SU-DHL-6 (cell line): ENCODE data around the gene SMTN.

ENCODE experiments used
- H2AFZ ChIP-seq: fragments of 200-600 bp; sonication (generic); 2 replicates; pipeline ENCODE4 v1.6.1; 2014; ENCODE audit warnings: low read depth, mild to moderate bottlenecking, moderate library complexity, mixed read lengths, antibody characterized with exemption, low read length; ENCODE audit not compliant: severe bottlenecking
- H3F3A ChIP-seq: fragments of 200-600 bp; shearing (Covaris generic); 2 replicates; pipeline ENCODE4 v1.6.0; 2016; ENCODE audit warnings: antibody characterized with exemption, mild to moderate bottlenecking; ENCODE audit not compliant: insufficient read depth
- H3K27ac ChIP-seq: fragments of 200-600 bp; sonication (generic); 2 replicates; pipeline ENCODE4 v1.5.1; 2016; ENCODE audit warnings: low read depth, mild to moderate bottlenecking, low read length, moderate library complexity, mixed read lengths
- H3K27me3 ChIP-seq: fragments of 200-600 bp; sonication (generic), shearing (Covaris generic); 2 replicates; pipeline ENCODE4 v1.6.0; 2014; ENCODE audit warnings: mild to moderate bottlenecking, low read length
- H3K36me3 ChIP-seq: fragments of 200-600 bp; sonication (generic); 2 replicates; pipeline ENCODE4 v1.6.1; 2014; ENCODE audit warnings: mild to moderate bottlenecking, low read length, mixed read lengths
- H3K4me2 ChIP-seq: fragments of 300-600, 200-600 bp; shearing (Covaris generic), sonication (generic); 2 replicates; pipeline ENCODE4 v1.6.0; 2014; ENCODE audit warnings: low read length, low read depth, mild to moderate bottlenecking; ENCODE audit not compliant: poor library complexity, severe bottlenecking
- H3K4me3 ChIP-seq: fragments of 200-600 bp; sonication (generic); 2 replicates; pipeline ENCODE4 v1.5.1; 2014; ENCODE audit warnings: antibody characterized with exemption, low read length, mild to moderate bottlenecking, mixed read lengths; ENCODE audit not compliant: insufficient read depth, poor library complexity, severe bottlenecking
- H3K79me2 ChIP-seq: fragments of 200-600 bp; sonication (generic); 2 replicates; pipeline ENCODE4 v1.6.1; 2014; ENCODE audit warnings: mild to moderate bottlenecking, low read length, moderate library complexity; ENCODE audit not compliant: insufficient read depth
- H3K9ac ChIP-seq: fragments of 200-600 bp; sonication (generic); 2 replicates; pipeline ENCODE4 v1.7.0; 2014; ENCODE audit warnings: mild to moderate bottlenecking, low read length
- H3K9me2 ChIP-seq: fragments of 200-600 bp; sonication (generic); replicated peaks from 2 replicates; pipeline ENCODE4 v1.6.1; 2014; ENCODE audit warnings: low read length; ENCODE audit not compliant: insufficient read depth
- H3K9me3 ChIP-seq: fragments of 200-600 bp; sonication (generic); 2 replicates; pipeline ENCODE4 v1.6.1; 2014; ENCODE audit warnings: low read length, mixed read lengths; ENCODE audit not compliant: insufficient read depth
- H4K20me1 ChIP-seq: fragments of 200-600 bp; sonication (generic); 2 replicates; pipeline ENCODE4 v1.6.1; 2014; ENCODE audit warnings: low read depth, mild to moderate bottlenecking, antibody characterized with exemption, low read length, moderate library complexity, mixed read lengths
- CTCF ChIP-seq: fragments of 200-600 bp; sonication (generic); IDR thresholded peaks from one replicate; pipeline ENCODE4 v1.5.1; 2017; ENCODE audit warnings: antibody characterized with exemption, mild to moderate bottlenecking, low read length, moderate library complexity; ENCODE audit not compliant: insufficient read depth, poor library complexity, severe bottlenecking
- EZH2phosphoT487 ChIP-seq: fragments of 200-600 bp; sonication (generic), shearing (Covaris generic); conservative IDR thresholded peaks from 2 replicates; pipeline ENCODE4 v1.6.1; 2018; ENCODE audit warnings: mild to moderate bottlenecking, antibody characterized with exemption, low read length, moderate library complexity, mixed read lengths

Gene SMTN

GRCh38 chr22:31122532-31123291 is 41.6 kb downstream of the SMTN start, which contains the start of gene INPP5J:
Gene INPP5J, plus strand, starts transcription at chr22:31122966. Its CDS starts 49 bp downstream, at chr22:31123015.
- H3F3A ChIP-seq, result no peaks in the 10 kb centered on the region
- no peak within 1 kb of the TSS for H3K9ac ChIP-seq
- H3K27me3 ChIP-seq, result no peaks in the 10 kb centered on the region
- H3K4me2 ChIP-seq, result no peak within 1 kb of the TSS
- no peaks in the 10 kb centered on the region for H3K9me3 ChIP-seq
- no peaks in the 10 kb centered on the region for H3K9me2 ChIP-seq
- H4K20me1 ChIP-seq, result no peaks in the 10 kb centered on the region
- no peaks in the 10 kb centered on the region for H3K36me3 ChIP-seq
- no peak for TF ChIP-seq EZH2phosphoT487
- TF ChIP-seq CTCF, result no peak
- H3K4me3 ChIP-seq, result no peak within 1 kb of the TSS
- no peak within 1 kb of the TSS for H3K27ac ChIP-seq
- no peak within 1 kb of the TSS for H2AFZ ChIP-seq
- no peaks in the 10 kb centered on the region for H3K79me2 ChIP-seq

- no peaks in the 10 kb centered on the region for H3K9me2 ChIP-seq
- no peak overlapping the region for H3K4me3 ChIP-seq
- H3K9me3 ChIP-seq, result no peaks in the 10 kb centered on the region
- no peak overlapping the region for H3K9ac ChIP-seq
- no peaks in the 10 kb centered on the region for H3K36me3 ChIP-seq
- H3K4me2 ChIP-seq, result no peak overlapping the region
- H3K79me2 ChIP-seq, result no peaks in the 10 kb centered on the region
- no peak for TF ChIP-seq EZH2phosphoT487
- H3F3A ChIP-seq, result no peaks in the 10 kb centered on the region
- H3K27me3 ChIP-seq, result no peaks in the 10 kb centered on the region
- no peak overlapping the region for H2AFZ ChIP-seq
- H4K20me1 ChIP-seq, result no peaks in the 10 kb centered on the region
- no peak overlapping the region for H3K27ac ChIP-seq
These were observed 42.1 kb downstream of the SMTN start for GRCh38 chr22:31123292-31123602.

GRCh38 chr22:31124290-31124689 is 43.2 kb downstream of the SMTN start:
- H3K4me3 ChIP-seq, result no peak overlapping the region
- no peak overlapping the region for H3K4me2 ChIP-seq
- no peak for TF ChIP-seq CTCF
- no peak for TF ChIP-seq EZH2phosphoT487
- no peaks in the 10 kb centered on the region for H3K79me2 ChIP-seq
- H3K27ac ChIP-seq, result no peak overlapping the region
- H3F3A ChIP-seq, result no peaks in the 10 kb centered on the region
- no peak overlapping the region for H2AFZ ChIP-seq
- H3K9ac ChIP-seq, result no peak overlapping the region
- H4K20me1 ChIP-seq, result no peaks in the 10 kb centered on the region
- H3K9me2 ChIP-seq, result no peaks in the 10 kb centered on the region
- H3K36me3 ChIP-seq, result no peaks in the 10 kb centered on the region
- no peaks in the 10 kb centered on the region for H3K27me3 ChIP-seq
- no peaks in the 10 kb centered on the region for H3K9me3 ChIP-seq

GRCh38 chr22:31124811-31125465 is 43.8 kb downstream of the SMTN start:
- Histone ChIP-seq H3K27me3 (no peaks in the 10 kb centered on the region), H3K4me3 (no peak overlapping the region), H2AFZ (no peak overlapping the region), H3K4me2 (no peak overlapping the region), H3K36me3 (no peaks in the 10 kb centered on the region), H3K79me2 (no peaks in the 10 kb centered on the region), H3F3A (no peaks in the 10 kb centered on the region), H4K20me1 (no peaks in the 10 kb centered on the region), H3K9ac (no peak overlapping the region), H3K27ac (no peak overlapping the region), H3K9me3 (no peaks in the 10 kb centered on the region), H3K9me2 (no peaks in the 10 kb centered on the region)
- TF ChIP-seq CTCF (no peak), EZH2phosphoT487 (no peak)
